ENCODE data around the gene ARHGAP45.
A peak's percentile ranks its signal among the peaks of the same experiment; 100 is the strongest.

The ARHGAP45 gene

DNA sequence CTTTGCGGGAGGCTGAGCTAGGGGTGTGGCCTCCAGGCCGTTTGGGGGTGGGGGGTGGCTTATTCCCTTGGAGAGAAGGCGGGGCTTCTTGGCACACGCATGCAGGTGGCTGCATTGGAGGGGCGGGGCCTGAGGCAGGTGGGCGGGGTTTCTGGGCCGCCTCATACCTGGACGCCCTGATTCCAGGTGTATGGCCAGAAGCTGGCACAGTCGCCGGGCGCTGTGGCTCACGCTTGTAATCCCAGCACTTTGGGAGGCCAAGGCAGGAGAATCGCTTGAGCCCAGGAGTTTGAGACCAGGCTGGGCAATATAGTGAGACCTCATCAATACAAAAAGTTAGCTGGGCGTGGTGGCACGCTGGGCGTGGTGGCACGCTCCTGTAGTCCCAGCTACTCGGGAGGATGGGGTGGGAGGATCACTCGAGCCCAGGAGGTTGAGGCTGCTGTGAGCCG is 19.2 kb upstream of the ARHGAP45 start:
- H3K4me1 Mint-ChIP-seq: peaks cover 10% of the 10 kb centered on the region
- H3K36me3 Mint-ChIP-seq: peaks cover 30% of the 10 kb centered on the region
- no peak for ATAC-seq
- H3K27me3 Mint-ChIP-seq: no peaks in the 10 kb centered on the region
- no peak overlapping the region for H3K27ac Mint-ChIP-seq
- H3K9me3 Mint-ChIP-seq: no peaks in the 10 kb centered on the region
- H3K4me3 Mint-ChIP-seq: no peak overlapping the region

DNA sequence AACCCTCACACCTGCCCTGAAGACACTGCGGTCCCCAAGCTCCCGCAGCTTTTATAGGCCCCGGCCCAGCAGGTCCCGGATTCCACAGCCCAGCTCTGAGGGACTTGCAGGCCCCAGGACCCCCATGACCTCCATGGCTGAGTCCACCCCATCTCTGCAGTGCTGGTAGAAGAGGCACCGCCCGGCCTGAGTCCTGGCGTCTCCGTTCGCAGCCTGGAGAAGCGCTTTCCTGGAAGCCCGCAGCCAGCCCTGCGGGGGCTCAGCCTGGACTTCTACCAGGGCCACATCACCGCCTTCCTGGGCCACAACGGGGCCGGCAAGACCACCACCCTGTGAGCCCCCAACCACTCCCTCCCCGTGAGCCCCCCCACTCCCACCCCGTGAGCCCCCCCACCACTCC is 17.9 kb upstream of the ARHGAP45 start:
- H3K36me3 Mint-ChIP-seq: peaks cover 33% of the 10 kb centered on the region
- H3K4me3 Mint-ChIP-seq: no peak overlapping the region
- H3K4me1 Mint-ChIP-seq: peaks cover 15% of the 10 kb centered on the region
- H3K9me3 Mint-ChIP-seq: no peaks in the 10 kb centered on the region
- ATAC-seq: no peak
- H3K27ac Mint-ChIP-seq: no peak overlapping the region
- H3K27me3 Mint-ChIP-seq: no peaks in the 10 kb centered on the region

DNA sequence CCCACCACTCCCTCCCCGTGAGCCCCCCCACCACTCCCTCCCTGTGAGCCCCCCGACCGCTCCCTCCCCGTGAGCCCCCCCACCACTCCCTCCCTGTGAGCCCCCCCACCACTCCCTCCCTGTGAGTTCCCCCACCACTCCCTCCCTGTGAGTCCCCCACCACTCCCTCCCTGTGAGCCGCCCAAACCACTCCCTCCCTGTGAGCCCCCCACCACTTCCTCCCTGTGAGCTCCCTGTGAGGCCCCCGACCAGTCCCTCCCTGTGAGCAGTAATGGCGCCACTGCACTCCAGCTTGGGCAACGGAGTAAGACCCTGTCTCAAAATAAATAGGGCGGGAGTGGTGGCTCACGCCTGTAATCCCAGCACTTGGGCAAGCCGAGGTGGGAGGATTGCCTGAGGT is 17.2 kb upstream of the ARHGAP45 start:
- H3K4me1 Mint-ChIP-seq: peaks cover 15% of the 10 kb centered on the region
- H3K27ac Mint-ChIP-seq: no peak overlapping the region
- peaks cover 33% of the 10 kb centered on the region for H3K36me3 Mint-ChIP-seq
- ATAC-seq: no peak
- H3K9me3 Mint-ChIP-seq: no peaks in the 10 kb centered on the region
- H3K27me3 Mint-ChIP-seq: no peaks in the 10 kb centered on the region
- no peak overlapping the region for H3K4me3 Mint-ChIP-seq

DNA sequence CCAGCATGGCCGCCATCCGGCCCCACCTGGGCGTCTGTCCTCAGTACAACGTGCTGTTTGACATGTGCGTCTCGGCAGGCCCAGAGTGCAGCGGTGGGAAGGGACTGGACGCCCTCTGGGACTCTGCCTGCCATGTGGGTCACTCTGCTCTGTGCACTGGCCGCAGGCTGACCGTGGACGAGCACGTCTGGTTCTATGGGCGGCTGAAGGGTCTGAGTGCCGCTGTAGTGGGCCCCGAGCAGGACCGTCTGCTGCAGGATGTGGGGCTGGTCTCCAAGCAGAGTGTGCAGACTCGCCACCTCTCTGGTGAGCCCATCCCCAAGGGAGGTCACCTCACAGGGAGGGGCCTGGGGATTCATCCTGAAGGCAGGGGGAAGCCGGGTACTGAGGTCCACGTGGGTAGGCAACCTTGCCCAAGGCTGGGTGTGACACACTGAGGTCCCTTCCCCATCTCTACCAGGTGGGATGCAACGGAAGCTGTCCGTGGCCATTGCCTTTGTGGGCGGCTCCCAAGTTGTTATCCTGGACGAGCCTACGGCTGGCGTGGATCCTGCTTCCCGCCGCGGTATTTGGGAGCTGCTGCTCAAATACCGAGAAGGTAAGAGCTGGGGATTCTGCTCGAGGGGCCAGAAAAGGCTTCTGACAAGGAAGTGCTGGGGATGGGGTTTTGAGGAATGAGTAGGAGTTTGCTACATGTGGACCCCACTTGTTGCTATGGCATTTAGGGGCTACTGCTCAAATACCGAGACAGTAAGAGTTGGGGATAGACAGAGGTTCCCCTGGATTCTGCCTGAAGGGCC is 15.8 kb upstream of the ARHGAP45 start:
- Mint-ChIP-seq H3K27me3 (no peaks in the 10 kb centered on the region), H3K4me3 (no peak overlapping the region), H3K27ac (no peak overlapping the region), H3K9me3 (no peaks in the 10 kb centered on the region), H3K36me3 (peaks cover 37% of the 10 kb centered on the region), H3K4me1 (peaks cover 9% of the 10 kb centered on the region)
- no peak for ATAC-seq

DNA sequence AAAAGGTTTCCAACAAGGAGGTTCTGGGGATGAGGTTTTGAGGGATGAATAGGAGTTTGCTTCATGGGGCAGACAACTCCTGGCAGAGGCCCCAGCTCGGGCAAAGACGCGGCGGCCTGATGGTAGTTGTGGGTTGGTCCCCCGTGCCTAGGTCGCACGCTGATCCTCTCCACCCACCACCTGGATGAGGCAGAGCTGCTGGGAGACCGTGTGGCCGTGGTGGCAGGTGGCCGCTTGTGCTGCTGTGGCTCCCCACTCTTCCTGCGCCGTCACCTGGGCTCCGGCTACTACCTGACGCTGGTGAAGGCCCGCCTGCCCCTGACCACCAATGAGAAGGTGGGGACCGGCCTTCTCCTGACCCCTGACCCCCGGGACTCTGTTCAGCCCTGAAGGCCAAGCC is 15.2 kb upstream of the ARHGAP45 start:
- Mint-ChIP-seq H3K9me3 (no peaks in the 10 kb centered on the region), H3K36me3 (peaks cover 43% of the 10 kb centered on the region), H3K4me1 (peaks cover 15% of the 10 kb centered on the region), H3K4me3 (no peak overlapping the region), H3K27me3 (no peaks in the 10 kb centered on the region), H3K27ac (no peak overlapping the region)
- no peak for ATAC-seq

DNA sequence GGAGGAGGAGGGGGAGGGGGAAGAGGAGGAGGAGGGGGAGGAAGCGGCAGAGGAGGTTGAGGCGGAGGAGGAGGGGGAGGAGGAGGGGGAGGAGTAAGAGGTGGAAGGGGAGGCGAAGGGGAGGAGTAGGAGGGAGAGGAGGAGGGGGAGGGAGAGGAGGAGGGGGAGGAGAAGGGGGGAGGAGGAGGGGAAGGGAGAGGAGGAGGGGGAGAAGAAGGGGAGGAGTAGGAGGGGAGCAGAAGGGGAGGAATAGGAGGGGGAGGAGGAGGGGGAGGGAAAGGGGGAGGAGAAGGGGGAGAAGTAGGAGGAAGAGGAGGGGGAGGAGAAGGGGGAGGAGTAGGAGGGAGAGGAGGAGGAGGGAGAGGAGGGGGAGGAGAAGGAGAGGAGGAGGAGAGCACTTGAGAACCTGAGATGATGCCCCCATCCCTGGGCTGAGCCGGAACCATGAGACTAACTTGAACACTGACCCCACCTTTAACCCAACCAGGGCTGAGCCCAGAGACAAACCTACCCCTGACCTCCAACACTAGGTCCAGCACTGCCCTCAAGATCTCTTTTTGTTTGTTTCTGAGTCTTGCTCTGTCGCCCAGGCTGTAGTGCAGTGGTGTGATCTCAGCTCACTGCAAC is 14.5 kb upstream of the ARHGAP45 start:
- no peaks in the 10 kb centered on the region for H3K9me3 Mint-ChIP-seq
- peaks cover 21% of the 10 kb centered on the region for H3K4me1 Mint-ChIP-seq
- H3K36me3 Mint-ChIP-seq: peaks cover 50% of the 10 kb centered on the region
- H3K27ac Mint-ChIP-seq: peak overlapping the region; percentile 44
- no peaks in the 10 kb centered on the region for H3K27me3 Mint-ChIP-seq
- H3K4me3 Mint-ChIP-seq: no peak overlapping the region
- ATAC-seq: no peak

DNA sequence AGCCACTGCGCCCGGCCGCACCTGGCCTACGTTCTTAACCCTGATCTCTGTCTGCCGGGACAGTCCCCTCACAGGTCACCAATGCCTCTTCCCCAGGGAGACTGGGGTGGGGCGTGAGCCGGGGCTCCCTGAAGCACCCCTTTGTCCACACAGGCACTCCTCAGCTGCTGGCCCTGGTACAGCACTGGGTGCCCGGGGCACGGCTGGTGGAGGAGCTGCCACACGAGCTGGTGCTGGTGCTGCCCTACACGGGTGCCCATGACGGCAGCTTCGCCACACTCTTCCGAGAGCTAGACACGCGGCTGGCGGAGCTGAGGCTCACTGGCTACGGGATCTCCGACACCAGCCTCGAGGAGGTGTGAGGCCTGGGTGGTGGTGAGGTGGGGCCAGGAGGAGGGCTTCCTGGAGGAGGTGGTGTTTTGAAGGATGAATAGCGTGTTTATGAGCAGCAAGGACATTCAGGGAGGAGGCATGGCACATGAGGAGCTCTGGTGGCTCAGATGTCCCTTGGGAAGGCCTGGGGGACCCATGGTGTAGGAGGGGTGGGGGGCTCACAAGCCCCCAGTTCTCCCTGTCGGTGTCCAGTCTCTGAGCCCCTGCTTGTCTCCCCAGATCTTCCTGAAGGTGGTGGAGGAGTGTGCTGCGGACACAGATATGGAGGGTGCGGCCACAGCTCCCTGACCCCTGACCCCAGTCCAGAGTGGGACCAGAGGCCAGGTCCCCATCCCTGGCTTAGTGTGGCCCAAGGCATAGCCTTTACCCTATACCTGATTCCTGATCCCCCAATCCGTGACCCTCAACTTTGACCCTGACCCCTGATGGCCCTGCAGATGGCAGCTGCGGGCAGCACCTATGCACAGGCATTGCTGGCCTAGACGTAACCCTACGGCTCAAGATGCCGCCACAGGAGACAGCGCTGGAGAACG is 13.5 kb upstream of the ARHGAP45 start:
- H3K27ac Mint-ChIP-seq: peak overlapping the region; percentile 44
- ATAC-seq: peak; percentile 18
- H3K4me1 Mint-ChIP-seq: peaks cover 31% of the 10 kb centered on the region
- no peak overlapping the region for H3K4me3 Mint-ChIP-seq
- H3K9me3 Mint-ChIP-seq: no peaks in the 10 kb centered on the region
- no peaks in the 10 kb centered on the region for H3K27me3 Mint-ChIP-seq
- peaks cover 59% of the 10 kb centered on the region for H3K36me3 Mint-ChIP-seq

DNA sequence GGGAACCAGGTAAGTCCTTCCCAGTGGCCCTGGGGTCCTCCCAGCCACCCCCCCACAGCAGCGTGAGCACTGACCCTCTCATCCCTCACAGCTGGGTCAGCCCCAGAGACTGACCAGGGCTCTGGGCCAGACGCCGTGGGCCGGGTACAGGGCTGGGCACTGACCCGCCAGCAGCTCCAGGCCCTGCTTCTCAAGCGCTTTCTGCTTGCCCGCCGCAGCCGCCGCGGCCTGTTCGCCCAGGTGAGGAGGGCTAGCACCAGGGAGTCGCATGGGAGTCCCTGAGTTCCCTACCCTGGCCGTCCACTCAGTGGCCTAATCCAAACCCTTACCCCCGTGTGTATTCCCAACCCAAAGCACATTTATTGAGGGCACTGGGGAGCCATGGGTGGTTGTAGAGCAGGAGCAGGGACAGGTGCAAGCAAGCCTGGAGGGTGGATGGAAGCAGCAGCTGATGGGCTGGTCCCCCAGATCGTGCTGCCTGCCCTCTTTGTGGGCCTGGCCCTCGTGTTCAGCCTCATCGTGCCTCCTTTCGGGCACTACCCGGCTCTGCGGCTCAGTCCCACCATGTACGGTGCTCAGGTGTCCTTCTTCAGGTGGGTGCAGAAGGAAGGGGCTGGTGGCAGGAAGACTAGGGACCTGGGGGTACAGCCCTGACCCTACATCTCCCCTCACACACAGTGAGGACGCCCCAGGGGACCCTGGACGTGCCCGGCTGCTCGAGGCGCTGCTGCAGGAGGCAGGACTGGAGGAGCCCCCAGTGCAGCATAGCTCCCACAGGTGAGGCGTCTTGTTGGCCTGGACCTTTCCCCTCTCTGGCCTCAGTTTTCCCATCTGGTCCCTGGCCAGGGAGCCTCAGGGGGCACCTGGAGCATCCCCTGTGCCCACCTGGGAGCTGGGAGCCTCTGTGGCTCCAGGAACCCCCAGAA is 12.6 kb upstream of the ARHGAP45 start:
- Mint-ChIP-seq H3K27me3 (no peaks in the 10 kb centered on the region), H3K36me3 (peaks cover 59% of the 10 kb centered on the region), H3K27ac (peak overlapping the region; percentile 44), H3K4me1 (peaks cover 33% of the 10 kb centered on the region), H3K4me3 (no peak overlapping the region), H3K9me3 (no peaks in the 10 kb centered on the region)
- ATAC-seq: no peak

DNA sequence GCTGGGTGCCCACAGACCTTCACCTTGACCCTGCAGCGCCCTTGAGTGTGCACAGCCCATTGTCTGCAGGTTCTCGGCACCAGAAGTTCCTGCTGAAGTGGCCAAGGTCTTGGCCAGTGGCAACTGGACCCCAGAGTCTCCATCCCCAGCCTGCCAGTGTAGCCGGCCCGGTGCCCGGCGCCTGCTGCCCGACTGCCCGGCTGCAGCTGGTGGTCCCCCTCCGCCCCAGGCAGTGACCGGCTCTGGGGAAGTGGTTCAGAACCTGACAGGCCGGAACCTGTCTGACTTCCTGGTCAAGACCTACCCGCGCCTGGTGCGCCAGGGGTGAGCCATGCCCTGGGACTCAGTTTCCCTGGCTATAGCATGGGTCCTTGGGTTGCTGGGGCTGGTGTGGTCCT is 11.9 kb upstream of the ARHGAP45 start:
- Mint-ChIP-seq H3K27me3 (no peaks in the 10 kb centered on the region), H3K4me1 (peaks cover 33% of the 10 kb centered on the region), H3K36me3 (peaks cover 59% of the 10 kb centered on the region), H3K27ac (no peak overlapping the region), H3K4me3 (no peak overlapping the region), H3K9me3 (no peaks in the 10 kb centered on the region)
- no peak for ATAC-seq

DNA sequence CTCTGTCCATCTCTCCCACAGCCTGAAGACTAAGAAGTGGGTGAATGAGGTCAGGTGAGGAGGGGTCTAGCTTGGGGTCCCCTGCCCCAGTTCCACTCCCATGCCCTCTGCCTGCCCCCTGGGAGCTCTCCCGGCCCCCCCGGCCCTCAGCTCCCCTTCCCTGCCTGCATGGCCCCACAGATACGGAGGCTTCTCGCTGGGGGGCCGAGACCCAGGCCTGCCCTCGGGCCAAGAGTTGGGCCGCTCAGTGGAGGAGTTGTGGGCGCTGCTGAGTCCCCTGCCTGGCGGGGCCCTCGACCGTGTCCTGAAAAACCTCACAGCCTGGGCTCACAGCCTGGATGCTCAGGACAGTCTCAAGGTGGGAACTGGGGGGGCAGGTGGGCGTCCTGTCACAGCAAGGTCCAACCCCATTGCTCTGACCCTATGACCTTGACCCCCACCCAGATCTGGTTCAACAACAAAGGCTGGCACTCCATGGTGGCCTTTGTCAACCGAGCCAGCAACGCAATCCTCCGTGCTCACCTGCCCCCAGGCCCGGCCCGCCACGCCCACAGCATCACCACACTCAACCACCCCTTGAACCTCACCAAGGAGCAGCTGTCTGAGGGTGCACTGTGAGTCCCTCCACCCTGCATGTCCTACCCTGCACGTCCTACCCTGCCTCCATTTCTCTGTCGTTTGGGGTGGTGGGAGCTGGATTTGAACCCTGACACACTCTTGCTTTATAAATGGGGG is 10.9 kb upstream of the ARHGAP45 start:
- Mint-ChIP-seq H3K9me3 (no peaks in the 10 kb centered on the region), H3K4me1 (peaks cover 33% of the 10 kb centered on the region), H3K36me3 (peaks cover 59% of the 10 kb centered on the region), H3K4me3 (no peak overlapping the region), H3K27me3 (no peaks in the 10 kb centered on the region), H3K27ac (peak overlapping the region; percentile 71)
- ATAC-seq: no peak

DNA sequence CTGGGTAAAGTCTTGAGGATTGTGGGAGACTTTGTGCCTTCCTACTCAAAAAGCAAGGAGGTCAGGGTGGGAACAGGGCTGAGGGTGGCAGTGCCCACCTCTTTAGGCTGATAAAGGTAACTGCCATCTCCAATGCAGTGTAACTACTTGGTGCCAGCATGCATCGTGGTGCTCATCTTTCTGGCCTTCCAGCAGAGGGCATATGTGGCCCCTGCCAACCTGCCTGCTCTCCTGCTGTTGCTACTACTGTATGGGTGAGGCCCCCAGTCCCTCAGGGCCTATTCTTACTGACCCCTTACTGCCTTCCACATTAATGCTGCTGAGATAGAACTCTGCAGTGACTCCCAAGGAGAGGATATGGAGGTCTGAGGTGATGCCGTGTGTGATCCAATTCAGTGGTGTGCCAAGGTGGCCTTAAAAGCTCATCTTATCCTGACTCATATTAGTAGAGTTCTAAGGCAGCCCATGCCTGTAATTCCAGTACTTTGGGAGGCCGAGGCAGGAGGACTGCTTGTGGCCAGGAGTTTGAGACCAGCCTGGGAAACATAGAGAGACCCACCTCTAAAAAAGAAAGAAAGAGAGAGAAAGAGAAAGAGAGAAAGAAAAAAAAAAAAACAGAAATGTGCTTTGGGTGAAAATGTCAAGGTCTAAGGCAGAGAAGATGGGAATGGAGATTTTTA is 9.7 kb upstream of the ARHGAP45 start:
- Mint-ChIP-seq H3K4me3 (no peak overlapping the region), H3K4me1 (peaks cover 36% of the 10 kb centered on the region)

DNA sequence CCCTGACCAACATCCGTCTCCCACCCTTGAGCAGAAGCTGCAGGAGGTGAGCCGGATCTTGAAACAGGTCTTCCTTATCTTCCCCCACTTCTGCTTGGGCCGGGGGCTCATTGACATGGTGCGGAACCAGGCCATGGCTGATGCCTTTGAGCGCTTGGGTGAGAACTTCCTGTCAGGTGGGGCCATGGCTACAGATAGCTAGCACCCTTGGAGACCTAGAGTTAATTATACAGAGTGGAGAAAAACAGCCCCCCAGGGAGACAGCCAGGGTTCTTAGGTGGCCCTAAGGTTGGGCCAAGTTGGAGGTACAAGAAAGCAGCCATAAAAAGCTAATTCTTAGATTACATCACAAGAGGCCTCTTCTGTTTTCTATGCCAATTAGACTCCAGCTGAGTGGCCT is 8.9 kb upstream of the ARHGAP45 start:
- Mint-ChIP-seq H3K9me3 (no peaks in the 10 kb centered on the region), H3K4me3 (no peak overlapping the region)

More for the DNA sequence above, 9.7 kb upstream of the ARHGAP45 start:
- H3K27ac Mint-ChIP-seq: peak overlapping the region; percentile 71
- ATAC-seq: peak; percentile 82
- no peaks in the 10 kb centered on the region for H3K9me3 Mint-ChIP-seq
- no peaks in the 10 kb centered on the region for H3K27me3 Mint-ChIP-seq
- H3K36me3 Mint-ChIP-seq: peaks cover 61% of the 10 kb centered on the region

DNA sequence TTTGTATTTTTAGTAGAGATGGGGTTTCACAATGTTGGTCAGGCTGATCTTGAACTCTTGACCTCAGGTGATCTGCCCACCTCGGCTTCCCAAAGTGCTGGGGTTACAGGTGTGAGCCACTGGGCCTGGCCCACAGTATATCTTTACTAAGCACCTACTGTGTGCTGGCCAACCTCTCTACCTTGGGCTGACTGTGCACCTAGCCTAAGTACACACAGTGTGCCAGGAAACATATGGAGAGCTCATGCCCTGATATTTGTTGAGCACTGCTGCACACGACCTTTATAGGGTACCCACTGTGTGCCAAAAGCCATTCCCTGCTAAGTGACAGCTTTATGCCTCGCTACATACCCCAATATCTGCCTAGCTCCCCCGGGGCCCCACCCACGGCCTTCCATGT is 6.3 kb upstream of the ARHGAP45 start:
- no peak for ATAC-seq
- H3K27me3 Mint-ChIP-seq: no peaks in the 10 kb centered on the region
- peaks cover 3% of the 10 kb centered on the region for H3K9me3 Mint-ChIP-seq
- peaks cover 49% of the 10 kb centered on the region for H3K36me3 Mint-ChIP-seq
- H3K27ac Mint-ChIP-seq: no peak overlapping the region
- peaks cover 57% of the 10 kb centered on the region for H3K4me1 Mint-ChIP-seq
- H3K4me3 Mint-ChIP-seq: no peak overlapping the region

More for the DNA sequence above, 8.9 kb upstream of the ARHGAP45 start:
- ATAC-seq: no peak
- H3K36me3 Mint-ChIP-seq: peaks cover 63% of the 10 kb centered on the region
- H3K27me3 Mint-ChIP-seq: no peaks in the 10 kb centered on the region
- H3K4me1 Mint-ChIP-seq: peaks cover 34% of the 10 kb centered on the region
- peak overlapping the region; percentile 71 for H3K27ac Mint-ChIP-seq
